Upper lobe of right lung (tissue), 1 donor: ENCODE measurements around the gene CITED2. TPM values are rescaled to one million over a fixed set of nuclear protein-coding genes. Genes with fewer than 3 reads are reported as not detected.
"Not testable (repeated sequence)": the region's sequence is repeated elsewhere in the genome, so short reads cannot be mapped to it uniquely, and the experiment has no call there.

ENCODE experiments used
- ATAC-seq: fragments of 200-7000 bp; cut with Tn5 transposase; one replicate; pipeline ENCODE4 v1.9.1; 2020; ENCODE audit warnings: mild to moderate bottlenecking, moderate library complexity
- DNase-seq: peaks from one replicate; pipeline ENCODE4 v3.0.0-alpha.2; 2020
- H3K27ac ChIP-seq: fragments of 200-600 bp; one replicate; pipeline ENCODE4 v1.8.0; 2022
- H3K27me3 ChIP-seq: fragments of 200-600 bp; one replicate; pipeline ENCODE4 v1.8.0; 2022; ENCODE audit warnings: mild to moderate bottlenecking
- H3K36me3 ChIP-seq: fragments of 200-600 bp; one replicate; pipeline ENCODE4 v1.8.0; 2022
- H3K4me1 ChIP-seq: fragments of 200-600 bp; one replicate; pipeline ENCODE4 v1.8.0; 2022
- H3K4me3 ChIP-seq: fragments of 200-600 bp; one replicate; pipeline ENCODE4 v1.8.0; 2022; ENCODE audit warnings: mild to moderate bottlenecking
- H3K9me3 ChIP-seq: fragments of 200-600 bp; one replicate; pipeline ENCODE4 v1.8.0; 2022
- CTCF ChIP-seq: fragments of 200-600 bp; IDR thresholded peaks from one replicate; pipeline ENCODE4 v1.8.0; 2022; ENCODE audit warnings: antibody characterized with exemption
- intact Hi-C: fragments of 100-400 bp; cut with DNase I; formaldehyde crosslinking; loops from one replicate; pipeline ENCODE4 v1.11.0; 2022
- total RNA-seq: library from RNA; stranded (reverse); fragmentation: NEBNext Ultra II Directional; extraction: Animal tissue kit (Norgen Biotek cat#: 25700); gene quantifications from one replicate; pipeline ENCODE4 v1.2.1, GENCODE V29; 2021
- donor health status: DM: no; HTN: yes; CAD: no; lungs with severe emphysema.

CITED2 gene
- total RNA-seq, 1 donor from 2014 or later = 278 TPM

GRCh38 chr6:139415365-139415764 is 40.9 kb upstream of the CITED2 start:
- no peaks in the 10 kb centered on the region for H3K27me3 ChIP-seq
- H3K9me3 ChIP-seq = no peaks in the 10 kb centered on the region
- DNase-seq (no peak), ATAC-seq (no peak)
- no peak for TF ChIP-seq CTCF
- H3K4me3 ChIP-seq = no peak overlapping the region
- H3K4me1 ChIP-seq = no peaks in the 10 kb centered on the region
- no peak overlapping the region for H3K27ac ChIP-seq
- intact Hi-C loops = no loop called here
- no peaks in the 10 kb centered on the region for H3K36me3 ChIP-seq

- H3K27me3 ChIP-seq, H3K4me1 ChIP-seq, DNase-seq, H3K4me3 ChIP-seq, intact Hi-C loops, ATAC-seq, H3K36me3 ChIP-seq, H3K9me3 ChIP-seq, H3K27ac ChIP-seq: not testable (repeated sequence)
Observed at GRCh38 chr6:139412103-139412502, 37.7 kb upstream of the CITED2 start.

- no peak for TF ChIP-seq CTCF
- no peak overlapping the region for H3K27ac ChIP-seq
- ATAC-seq (no peak), DNase-seq (no peak)
- no peaks in the 10 kb centered on the region for H3K4me1 ChIP-seq
- H3K4me3 ChIP-seq = no peak overlapping the region
- no peaks in the 10 kb centered on the region for H3K27me3 ChIP-seq
- H3K36me3 ChIP-seq = no peaks in the 10 kb centered on the region
- H3K9me3 ChIP-seq = no peaks in the 10 kb centered on the region
- intact Hi-C loops = no loop called here
Observed at GRCh38 chr6:139409026-139409425, 34.6 kb upstream of the CITED2 start.

GRCh38 chr6:139407718-139408222 is 33.3 kb upstream of the CITED2 start:
- peak; percentile 64 for ATAC-seq
- H3K27ac ChIP-seq = no peak overlapping the region
- no peaks in the 10 kb centered on the region for H3K27me3 ChIP-seq
- TF ChIP-seq CTCF = no peak
- no peaks in the 10 kb centered on the region for H3K4me1 ChIP-seq
- intact Hi-C loops = no loop called here
- no peaks in the 10 kb centered on the region for H3K36me3 ChIP-seq
- DNase-seq = no peak
- no peaks in the 10 kb centered on the region for H3K9me3 ChIP-seq
- H3K4me3 ChIP-seq = no peak overlapping the region

- TF ChIP-seq CTCF = no peak
- Histone ChIP-seq H3K27me3 (no peaks in the 10 kb centered on the region), H3K4me3 (no peak overlapping the region), H3K9me3 (no peaks in the 10 kb centered on the region), H3K36me3 (no peaks in the 10 kb centered on the region), H3K27ac (no peak overlapping the region), H3K4me1 (no peaks in the 10 kb centered on the region)
- intact Hi-C loops = no loop called here
- DNase-seq (no peak), ATAC-seq (no peak)
Observed at GRCh38 chr6:139406577-139407343, 32.3 kb upstream of the CITED2 start.

GRCh38 chr6:139402876-139403386 is 28.5 kb upstream of the CITED2 start:
- Histone ChIP-seq H3K4me3 (no peak overlapping the region), H3K4me1 (no peaks in the 10 kb centered on the region), H3K36me3 (no peaks in the 10 kb centered on the region), H3K27me3 (no peaks in the 10 kb centered on the region), H3K9me3 (no peaks in the 10 kb centered on the region), H3K27ac (peak overlapping the region; percentile 11)
- intact Hi-C loops = no loop called here
- no peak for TF ChIP-seq CTCF
- peak; percentile 93 for ATAC-seq
- DNase-seq = no peak
